ENCODE data around the gene CYP4F11. TPM values are rescaled to one million over a fixed set of nuclear protein-coding genes. Genes with fewer than 3 reads are reported as not detected.

The CYP4F11 gene
- polyA plus RNA-seq, 1 donor from 2014 or later = not detected

- Histone ChIP-seq H3K9ac (ENCODE audit: low read length) (no peak overlapping the region), H3F3A (ENCODE audit: insufficient read depth, low read length, poor library complexity, severe bottlenecking) (no peaks in the 10 kb centered on the region), H3K9me3 (ENCODE audit: low read length) (peaks cover 6% of the 10 kb centered on the region), H3K27ac (ENCODE audit: low read length) (no peak overlapping the region), H4K20me1 (ENCODE audit: insufficient read depth) (no peaks in the 10 kb centered on the region), H3K79me2 (replicated peaks; ENCODE audit: insufficient read depth, low read length) (no peaks in the 10 kb centered on the region), H3K9me2 (ENCODE audit: insufficient read depth, low read length) (no peaks in the 10 kb centered on the region), H3K27me3 (ENCODE audit: insufficient read depth, low read depth, low read length) (no peaks in the 10 kb centered on the region), H2AFZ (ENCODE audit: low read depth, low read length) (no peak overlapping the region), H3K36me3 (ENCODE audit: insufficient read depth, low read length) (no peaks in the 10 kb centered on the region), H3K4me2 (ENCODE audit: low read length) (no peak overlapping the region), H3K4me3 (ENCODE audit: low read length) (no peak overlapping the region)
- no peak for TF ChIP-seq RAD21 (conservative IDR thresholded peaks at IDR 0.05)
- TF ChIP-seq TAF1 (IDR thresholded peaks at IDR 0.05; ENCODE audit: low read depth) = no peak
- TF ChIP-seq SMC3 (conservative IDR thresholded peaks at IDR 0.05; ENCODE audit: poor library complexity) = no peak
- TF ChIP-seq MXI1 (conservative IDR thresholded peaks at IDR 0.05; ENCODE audit: poor library complexity, severe bottlenecking) = no peak
- TF ChIP-seq POLR2AphosphoS5 (IDR thresholded peaks at IDR 0.05) = no peak
- TF ChIP-seq CTCF (IDR thresholded peaks at IDR 0.05; ENCODE audit: poor library complexity, severe bottlenecking) = no peak
- TF ChIP-seq EZH2 (IDR thresholded peaks at IDR 0.05; ENCODE audit: borderline replicate concordance, insufficient read depth, low read length, poor library complexity, severe bottlenecking) = no peak
- TF ChIP-seq EP300 (conservative IDR thresholded peaks at IDR 0.05; ENCODE audit: poor library complexity, severe bottlenecking) = no peak
- TF ChIP-seq REST (IDR thresholded peaks at IDR 0.05; ENCODE audit: borderline replicate concordance) = no peak
These were observed 20.5 kb downstream of the CYP4F11 start for GRCh38 chr19:15913830-15914229.

- Histone ChIP-seq H3K9ac (ENCODE audit: low read length) (no peak overlapping the region), H3K9me2 (ENCODE audit: insufficient read depth, low read length) (no peaks in the 10 kb centered on the region), H2AFZ (ENCODE audit: low read depth, low read length) (no peak overlapping the region), H3K27ac (ENCODE audit: low read length) (no peak overlapping the region), H3F3A (ENCODE audit: insufficient read depth, low read length, poor library complexity, severe bottlenecking) (no peaks in the 10 kb centered on the region), H3K27me3 (ENCODE audit: insufficient read depth, low read depth, low read length) (no peaks in the 10 kb centered on the region), H4K20me1 (ENCODE audit: insufficient read depth) (no peaks in the 10 kb centered on the region), H3K4me2 (ENCODE audit: low read length) (no peak overlapping the region), H3K4me3 (ENCODE audit: low read length) (no peak overlapping the region), H3K36me3 (ENCODE audit: insufficient read depth, low read length) (no peaks in the 10 kb centered on the region), H3K9me3 (ENCODE audit: low read length) (peaks cover 6% of the 10 kb centered on the region), H3K79me2 (replicated peaks; ENCODE audit: insufficient read depth, low read length) (no peaks in the 10 kb centered on the region)
- TF ChIP-seq EP300 (conservative IDR thresholded peaks at IDR 0.05; ENCODE audit: poor library complexity, severe bottlenecking) (no peak), RAD21 (conservative IDR thresholded peaks at IDR 0.05) (no peak), CTCF (IDR thresholded peaks at IDR 0.05; ENCODE audit: poor library complexity, severe bottlenecking) (no peak), EZH2 (IDR thresholded peaks at IDR 0.05; ENCODE audit: borderline replicate concordance, insufficient read depth, low read length, poor library complexity, severe bottlenecking) (no peak), SMC3 (conservative IDR thresholded peaks at IDR 0.05; ENCODE audit: poor library complexity) (no peak), TAF1 (IDR thresholded peaks at IDR 0.05; ENCODE audit: low read depth) (no peak), POLR2AphosphoS5 (IDR thresholded peaks at IDR 0.05) (no peak), REST (IDR thresholded peaks at IDR 0.05; ENCODE audit: borderline replicate concordance) (no peak), MXI1 (conservative IDR thresholded peaks at IDR 0.05; ENCODE audit: poor library complexity, severe bottlenecking) (no peak)
These were observed 20.9 kb downstream of the CYP4F11 start for GRCh38 chr19:15913384-15913783.

All from neural cell (in vitro differentiated cells).